Transverse colon (tissue), 4 donors: ENCODE measurements around the gene ASAH2. TPM values are rescaled to one million over a fixed set of nuclear protein-coding genes. Genes with fewer than 3 reads are reported as not detected.

Source experiments
- DNase-seq: peaks from one replicate; pipeline ENCODE4 v3.0.0-alpha.2; 2019
- H3K27ac ChIP-seq, 4 donors: fragments of 200-600 bp; sonication (generic); 2 replicates each; pipeline ENCODE4 v1.5.1; 2016 to 2018; ENCODE audit warnings: inconsistent platforms in 4 of 4
- H3K27me3 ChIP-seq: fragments of 200-600 bp; sonication (generic); 2 replicates; pipeline ENCODE4 v1.5.1; 2017; ENCODE audit warnings: inconsistent platforms
- H3K36me3 ChIP-seq, 4 donors: fragments of 200-600 bp; sonication (generic); 2 replicates each; pipeline ENCODE4 v1.5.1; 2017 to 2019; ENCODE audit warnings: inconsistent platforms in 4 of 4
- H3K4me1 ChIP-seq, 4 donors: fragments of 200-600 bp; sonication (generic); 2 replicates each; pipeline ENCODE4 v1.5.1; 2017 to 2020; ENCODE audit warnings: inconsistent platforms in 4 of 4
- H3K4me3 ChIP-seq, 4 donors: fragments of 200-600 bp; sonication (generic); 1 replicate in 1 of 4; 2 replicates in 3 of 4; pipeline versions ENCODE4 v1.5.1 to v1.6.1; 2017 to 2019; ENCODE audit warnings: inconsistent platforms in 4 of 4
- H3K9me3 ChIP-seq, 2 donors: fragments of 200-600 bp; sonication (generic); 2 replicates each; pipeline ENCODE4 v1.5.1; 2017 to 2019; ENCODE audit warnings: inconsistent platforms in 2 of 2
- EP300 ChIP-seq: sonication (generic); formaldehyde crosslinking; IDR thresholded peaks from one replicate; pipeline ENCODE4 v1.6.1; 2017; ENCODE audit warnings: antibody characterized with exemption, low read depth
- POLR2A ChIP-seq: fragments of 450-650 bp; IDR thresholded peaks from one replicate; pipeline ENCODE4 v1.6.1; 2016; ENCODE audit warnings: antibody characterized with exemption, mild to moderate bottlenecking, moderate library complexity
- POLR2AphosphoS5 ChIP-seq, 3 donors: sonication (generic); formaldehyde crosslinking; IDR thresholded peaks; one replicate each; pipeline ENCODE4 v1.6.1; 2016; ENCODE audit warnings: antibody characterized with exemption in 3 of 3
- WGBS, 2 donors: methylation state at CpG; one replicate each; pipeline ENCODE4 v1.1.5; 2018; ENCODE audit warnings: low coverage in 1 of 2; 5-methylcytosine and 5-hydroxymethylcytosine counted together
- in situ Hi-C, 4 donors: fragments of 200-750 bp; cut with MboI; loops; one replicate each; pipeline versions ENCODE4 v1.15.0 to v1.15.1; 2017; ENCODE audit warnings: low sequenced_read_pairs in 3 of 4, low pct_ligation_motif_present in 1 of 4, low pct_unique_long_range_greater_than_20kb in 1 of 4
- intact Hi-C: fragments of 100-400 bp; cut with DNase I; formaldehyde crosslinking; loops from one replicate; pipeline ENCODE4 v1.15.1; 2023; ENCODE audit warnings: low total_unique reads
- total RNA-seq, 4 donors: library from RNA; depleted of rRNA; stranded (reverse); fragments of >200 nt; gene quantifications; one replicate each; pipeline ENCODE4 v1.1.0, GENCODE V29; 2016
- TF ChIP-seq, protein P1 (sequence below), 5 experiments: fragments of 200-600 bp in 3 of 5; fragments of 450-650 bp in 2 of 5; sonication (generic) in 3 of 5; IDR thresholded peaks; 1 replicate in 2 of 5; 2 replicates in 3 of 5; pipeline ENCODE4 v1.5.1; 2016 to 2017; ENCODE audit warnings: antibody characterized with exemption in 5 of 5, inconsistent platforms in 3 of 5, mild to moderate bottlenecking in 2 of 5, moderate library complexity in 1 of 5

The ASAH2 gene
- total RNA-seq, 4 donors from 2014 or later: 0.32 to 0.75 (median 0.40) TPM

- no peak overlapping the region for H3K4me3 ChIP-seq
- H3K36me3 ChIP-seq: no peaks in the 10 kb centered on the region
- TF ChIP-seq, protein P1, sequence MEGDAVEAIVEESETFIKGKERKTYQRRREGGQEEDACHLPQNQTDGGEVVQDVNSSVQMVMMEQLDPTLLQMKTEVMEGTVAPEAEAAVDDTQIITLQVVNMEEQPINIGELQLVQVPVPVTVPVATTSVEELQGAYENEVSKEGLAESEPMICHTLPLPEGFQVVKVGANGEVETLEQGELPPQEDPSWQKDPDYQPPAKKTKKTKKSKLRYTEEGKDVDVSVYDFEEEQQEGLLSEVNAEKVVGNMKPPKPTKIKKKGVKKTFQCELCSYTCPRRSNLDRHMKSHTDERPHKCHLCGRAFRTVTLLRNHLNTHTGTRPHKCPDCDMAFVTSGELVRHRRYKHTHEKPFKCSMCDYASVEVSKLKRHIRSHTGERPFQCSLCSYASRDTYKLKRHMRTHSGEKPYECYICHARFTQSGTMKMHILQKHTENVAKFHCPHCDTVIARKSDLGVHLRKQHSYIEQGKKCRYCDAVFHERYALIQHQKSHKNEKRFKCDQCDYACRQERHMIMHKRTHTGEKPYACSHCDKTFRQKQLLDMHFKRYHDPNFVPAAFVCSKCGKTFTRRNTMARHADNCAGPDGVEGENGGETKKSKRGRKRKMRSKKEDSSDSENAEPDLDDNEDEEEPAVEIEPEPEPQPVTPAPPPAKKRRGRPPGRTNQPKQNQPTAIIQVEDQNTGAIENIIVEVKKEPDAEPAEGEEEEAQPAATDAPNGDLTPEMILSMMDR (IDR thresholded peaks at IDR 0.05): no peak
- TF ChIP-seq POLR2A (no peak), POLR2AphosphoS5 (IDR thresholded peaks at IDR 0.05) (no peak), EP300 (no peak)
- no peak for DNase-seq
- in situ Hi-C loops (no loop called here), intact Hi-C loops (no loop called here)
- H3K27me3 ChIP-seq: peaks cover 7% of the 10 kb centered on the region
- H3K27ac ChIP-seq: no peak overlapping the region
- no peaks in the 10 kb centered on the region for H3K9me3 ChIP-seq
- WGBS, 2 donors: 56 to 81% methylated on average over 1 to 4 of the region's 4 CpGs
- H3K4me1 ChIP-seq: no peaks in the 10 kb centered on the region
These were observed 30.7 kb upstream of the ASAH2 start for GRCh38 chr10:50281967-50282522.

DNA sequence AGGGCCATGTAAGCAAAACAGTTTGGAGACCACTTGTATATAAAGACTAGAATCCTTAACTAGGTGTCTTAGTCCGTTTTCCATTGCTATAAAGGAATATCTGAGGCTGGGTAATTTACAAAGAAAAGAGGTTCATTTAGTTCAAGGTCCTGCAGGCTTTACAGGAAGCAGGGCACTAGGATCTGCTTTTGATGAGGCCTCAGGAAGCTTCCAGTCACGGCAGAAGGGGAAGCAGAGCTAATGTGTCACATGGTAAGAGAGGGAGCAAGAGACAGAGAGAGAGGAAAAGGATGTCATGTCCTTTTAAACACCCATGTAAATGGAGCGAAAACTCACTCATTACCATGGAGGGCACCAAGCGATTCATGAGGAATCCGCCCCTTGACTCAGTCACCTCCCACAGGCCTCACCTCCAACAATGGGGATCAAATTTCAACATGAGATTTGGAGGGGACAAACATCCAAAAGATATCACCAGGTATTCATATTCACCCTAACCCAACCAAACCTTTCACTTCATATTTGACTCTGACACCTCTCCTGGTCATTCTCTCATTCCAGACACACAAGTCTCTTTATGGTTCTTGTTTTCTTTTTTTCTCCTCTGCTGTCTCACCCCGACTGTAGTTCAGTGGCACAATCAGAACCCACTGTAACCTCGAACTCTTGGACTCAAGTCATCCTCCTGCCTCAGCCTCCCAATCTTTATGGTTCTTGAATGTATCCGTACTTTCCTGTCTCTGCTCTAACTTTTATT, 30.1 kb upstream of the ASAH2 start:
- WGBS, 2 donors: 80 to 87% methylated on average over 8 of the region's 8 CpGs
- no peak overlapping the region for H3K4me3 ChIP-seq
- H3K27ac ChIP-seq: no peak overlapping the region
- DNase-seq: no peak
- in situ Hi-C loops (no loop called here), intact Hi-C loops (no loop called here)
- H3K4me1 ChIP-seq: no peaks in the 10 kb centered on the region
- H3K36me3 ChIP-seq: no peaks in the 10 kb centered on the region
- no peaks in the 10 kb centered on the region for H3K9me3 ChIP-seq
- TF ChIP-seq, protein P1 (IDR thresholded peaks at IDR 0.05): no peak
- TF ChIP-seq EP300: no peak
- TF ChIP-seq POLR2A: no peak
- no peak for TF ChIP-seq POLR2AphosphoS5 (IDR thresholded peaks at IDR 0.05)
- H3K27me3 ChIP-seq: peaks cover 7% of the 10 kb centered on the region

DNA sequence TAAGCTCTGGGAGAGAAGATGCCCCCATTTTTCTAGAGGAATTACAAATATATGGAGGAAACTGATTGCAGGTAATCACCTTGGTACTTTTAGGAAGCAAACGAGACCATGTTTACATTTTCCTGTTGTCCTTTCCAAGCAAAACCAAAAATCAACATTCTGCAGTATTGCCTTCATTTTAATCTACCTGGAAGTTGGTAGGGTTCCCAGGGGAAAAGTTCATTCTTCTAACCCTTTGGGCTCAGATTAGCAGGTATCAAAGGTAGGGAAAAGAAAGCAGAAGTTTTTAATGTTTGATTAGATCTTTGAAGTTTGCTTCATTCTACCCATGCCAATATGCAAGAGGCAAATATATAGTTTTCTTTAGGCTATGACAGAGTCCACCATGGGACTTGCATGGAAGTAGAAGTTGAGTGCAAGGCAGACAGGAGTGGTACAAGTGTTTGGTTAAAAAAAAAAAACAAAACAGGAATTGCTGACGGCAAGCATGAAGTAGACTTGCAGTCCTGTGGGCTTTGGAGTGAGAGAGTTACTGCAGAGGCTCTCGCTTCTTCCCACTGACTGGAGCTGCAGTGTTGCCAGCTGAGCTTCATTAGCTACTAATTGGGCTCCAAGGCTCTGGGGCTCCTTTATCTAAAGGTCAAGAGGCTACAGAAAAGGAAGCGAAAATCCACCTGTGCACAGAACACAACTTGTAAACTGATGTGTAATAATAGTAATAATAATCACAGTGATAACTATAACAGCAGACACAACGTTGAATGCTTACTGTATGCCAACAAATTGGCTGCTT, 28.9 kb upstream of the ASAH2 start:
- Histone ChIP-seq H3K36me3 (no peaks in the 10 kb centered on the region), H3K27me3 (peaks cover 7% of the 10 kb centered on the region), H3K9me3 (no peaks in the 10 kb centered on the region), H3K4me1 (no peaks in the 10 kb centered on the region), H3K27ac (no peak overlapping the region), H3K4me3 (no peak overlapping the region)
- intact Hi-C loops (no loop called here), in situ Hi-C loops (no loop called here)
- no peak for TF ChIP-seq EP300
- 42 to 59% methylated on average over 4 to 5 of the region's 5 CpGs for WGBS, 2 donors
- no peak for DNase-seq

DNA sequence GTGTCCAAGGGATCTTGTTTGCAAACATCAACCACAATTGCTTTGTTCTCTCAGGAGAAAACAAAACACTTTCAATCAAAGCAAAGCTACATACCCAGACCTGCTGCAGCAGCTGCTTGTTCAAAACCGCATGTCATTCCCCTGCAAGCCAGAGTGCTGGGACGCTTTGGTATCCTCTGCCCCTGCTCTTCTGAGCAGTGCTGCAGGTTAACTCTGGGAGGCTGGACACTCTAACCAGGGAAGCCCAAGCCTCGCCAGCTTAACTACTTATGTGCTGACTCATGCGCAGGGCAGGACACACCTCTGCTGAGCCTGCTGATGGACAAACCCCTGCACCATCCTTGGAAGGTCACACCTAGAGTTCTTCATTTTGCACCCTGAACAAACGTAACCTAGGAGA, 28.2 kb upstream of the ASAH2 start:
- H3K36me3 ChIP-seq: no peaks in the 10 kb centered on the region
- no peak overlapping the region for H3K4me3 ChIP-seq
- no peaks in the 10 kb centered on the region for H3K4me1 ChIP-seq
- in situ Hi-C loops (no loop called here), intact Hi-C loops (no loop called here)
- H3K27ac ChIP-seq: no peak overlapping the region
- 43 to 68% methylated on average over 1 to 5 of the region's 5 CpGs for WGBS, 2 donors
- no peaks in the 10 kb centered on the region for H3K9me3 ChIP-seq
- TF ChIP-seq POLR2AphosphoS5 (IDR thresholded peaks at IDR 0.05) (no peak), POLR2A (no peak), EP300 (no peak)
- TF ChIP-seq, protein P1 (IDR thresholded peaks at IDR 0.05): no peak
- no peak for DNase-seq
- H3K27me3 ChIP-seq: peaks cover 7% of the 10 kb centered on the region
